Jurkat, Clone E6-1 (cell line): ENCODE measurements around the gene GIGYF1.

ENCODE experiments used
- DNase-seq: peaks from one replicate; pipeline ENCODE4 v3.0.0-alpha.2; 2011; ENCODE audit warnings: low read depth, low spot score
- H3K4me3 ChIP-seq: 2 replicates; pipeline ENCODE4 v1.5.1; 2011; ENCODE audit warnings: mild to moderate bottlenecking, low read length, control low read depth, moderate library complexity

The GIGYF1 gene

DNA sequence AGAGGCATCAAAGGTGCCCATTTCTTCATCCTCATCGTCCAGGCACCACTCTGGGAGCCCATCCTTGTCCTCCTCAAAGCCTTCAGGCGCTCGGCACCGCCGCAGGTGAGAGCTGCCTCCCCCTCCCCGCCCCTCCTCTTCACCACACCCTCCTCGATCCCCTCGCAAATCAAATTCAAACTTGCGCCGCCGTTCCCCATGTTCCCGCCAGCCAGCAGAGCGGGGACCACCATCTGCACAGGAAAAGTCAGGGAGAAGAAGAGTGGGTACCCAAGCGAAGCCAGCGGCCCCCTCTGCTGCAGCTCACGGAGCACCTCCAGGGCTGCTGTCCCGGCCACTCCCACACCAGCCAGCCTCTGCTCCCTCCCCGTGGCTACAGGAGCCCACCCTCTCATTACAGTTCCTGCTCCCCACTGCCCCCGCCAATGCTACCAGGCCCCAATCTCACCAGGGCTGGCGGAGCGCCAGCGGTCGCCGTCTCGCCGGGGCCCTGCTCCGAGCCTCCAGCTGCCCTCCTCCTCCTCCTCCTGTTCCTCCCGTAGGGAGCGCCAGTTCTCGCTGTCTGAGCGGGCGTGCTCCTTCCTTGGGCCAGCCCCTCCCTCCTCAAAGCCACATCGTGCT, 7.7 kb downstream of the GIGYF1 start:
- H3K4me3 ChIP-seq = no peak overlapping the region
- no peak for DNase-seq

DNA sequence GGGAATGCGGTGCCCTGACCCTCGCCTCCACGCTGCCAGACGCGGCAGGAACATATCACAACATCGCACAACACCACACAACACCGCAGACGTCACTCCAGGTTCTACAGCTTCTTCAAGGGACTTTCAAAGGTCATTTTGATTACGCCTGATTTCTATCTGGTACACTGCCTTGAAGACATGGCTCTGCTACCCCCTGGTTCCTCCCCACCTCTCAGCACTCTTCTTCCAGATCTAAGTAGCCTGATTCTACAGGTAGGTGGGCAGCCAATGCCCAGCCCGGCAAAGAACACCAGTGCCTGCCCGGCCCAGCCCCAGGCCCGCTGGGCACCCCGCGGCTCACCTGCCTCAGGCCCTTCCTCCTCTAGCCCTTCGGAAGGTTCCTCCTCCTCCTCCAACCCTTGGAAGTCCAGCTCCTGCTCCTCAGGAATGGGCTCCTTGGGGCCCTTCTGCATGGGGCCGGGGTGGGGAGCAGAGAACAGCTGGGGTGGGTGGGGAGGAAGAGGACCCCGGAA, 8.4 kb downstream of the GIGYF1 start:
- no peak for DNase-seq
- no peak overlapping the region for H3K4me3 ChIP-seq

DNA sequence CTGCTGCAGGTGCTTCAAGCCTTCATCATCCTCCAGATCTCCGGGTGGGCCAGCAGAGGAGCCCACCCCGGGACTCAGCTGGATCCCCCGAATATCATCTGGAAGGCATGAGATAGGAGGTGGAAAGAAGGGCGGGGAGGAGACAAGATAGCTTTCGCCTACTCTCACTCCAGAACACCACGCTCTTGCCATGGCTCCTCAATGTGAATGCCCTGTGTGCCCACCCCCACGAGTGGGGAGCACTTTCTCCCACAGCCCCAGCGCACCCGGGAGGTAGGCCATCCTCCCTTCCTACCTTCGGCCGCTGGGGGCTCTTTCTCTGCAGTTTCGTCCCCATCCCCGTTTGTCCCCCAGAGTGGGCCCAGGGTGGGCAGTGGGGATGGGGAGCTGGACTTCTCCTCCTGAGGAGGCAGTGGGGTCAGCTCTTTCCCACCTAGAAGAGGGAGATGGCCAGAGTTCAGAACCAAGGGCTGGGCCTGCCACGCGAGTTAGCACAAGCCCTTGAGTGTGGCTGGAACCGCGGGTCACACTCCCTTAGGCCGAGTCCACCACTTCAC, 8.9 kb downstream of the GIGYF1 start:
- DNase-seq = no peak
- H3K4me3 ChIP-seq = no peak overlapping the region

DNA sequence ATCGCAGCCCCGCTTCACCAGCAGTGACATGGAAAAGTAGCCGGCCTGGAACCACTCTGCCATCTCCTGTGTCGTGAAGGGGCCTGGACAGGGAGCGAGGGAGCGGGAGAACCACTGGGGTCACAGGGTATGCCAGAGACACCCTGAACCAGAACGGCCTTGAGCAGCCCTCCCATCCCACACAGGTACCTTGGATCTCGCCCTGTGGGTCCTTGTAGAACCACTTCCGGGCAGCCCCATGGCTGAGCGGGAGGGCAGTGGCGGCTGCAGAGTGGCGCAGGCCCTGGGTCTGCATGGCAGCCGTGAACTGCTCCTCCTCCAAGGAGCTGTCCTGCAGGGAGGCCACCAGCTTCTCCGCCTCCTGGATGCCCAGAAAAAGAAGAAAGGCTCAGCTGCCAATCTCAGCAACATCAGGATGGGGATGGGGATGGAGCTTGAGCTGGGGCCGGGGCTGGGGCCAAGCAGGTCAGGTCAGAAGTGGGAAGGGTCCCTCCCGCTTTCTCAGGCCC, 9.5 kb downstream of the GIGYF1 start:
- DNase-seq = no peak
- H3K4me3 ChIP-seq = no peak overlapping the region

DNA sequence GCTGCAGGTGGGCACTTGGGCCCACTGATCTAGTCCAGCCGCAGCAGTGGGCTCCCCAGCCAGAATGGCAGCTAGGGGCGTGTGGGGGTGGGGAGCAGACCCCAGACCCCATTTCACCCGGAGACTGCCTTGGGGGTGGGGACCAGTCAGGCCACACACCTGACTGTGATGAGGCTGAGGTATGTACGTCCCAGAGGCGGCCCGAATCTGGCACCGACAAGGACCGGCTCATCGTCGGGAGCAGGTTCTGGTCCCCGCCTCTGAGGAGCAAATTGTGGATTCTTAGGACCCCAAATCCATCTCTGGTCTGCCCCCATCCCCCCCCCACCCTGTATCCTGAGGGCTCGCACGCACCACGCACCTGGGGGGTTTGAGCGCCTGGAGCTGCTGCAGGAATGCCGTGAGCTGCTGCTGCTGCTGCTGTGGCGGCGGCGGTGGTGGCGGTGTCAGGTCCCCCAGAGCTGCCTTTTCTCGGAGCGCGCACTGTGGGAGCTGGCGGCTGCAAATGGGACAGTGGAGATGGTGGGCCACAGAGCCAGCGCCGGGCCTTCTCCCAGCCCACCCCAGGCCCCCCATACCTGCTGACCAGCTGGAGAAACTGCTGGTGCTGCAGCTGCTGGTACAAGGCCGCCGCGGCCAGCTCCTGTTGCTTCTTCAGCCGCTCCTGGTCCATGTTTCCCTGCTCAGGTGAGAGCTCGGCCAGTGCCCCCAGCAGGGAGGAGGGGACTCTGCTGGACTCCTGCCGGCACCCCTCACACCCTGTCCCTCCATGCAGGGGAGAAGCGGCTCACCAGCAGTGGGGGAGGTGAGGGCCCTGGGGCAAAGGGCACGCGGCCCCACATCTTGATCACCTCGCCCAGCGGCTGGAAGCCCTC, 10.2 kb downstream of the GIGYF1 start:
- no peak overlapping the region for H3K4me3 ChIP-seq
- no peak for DNase-seq

DNA sequence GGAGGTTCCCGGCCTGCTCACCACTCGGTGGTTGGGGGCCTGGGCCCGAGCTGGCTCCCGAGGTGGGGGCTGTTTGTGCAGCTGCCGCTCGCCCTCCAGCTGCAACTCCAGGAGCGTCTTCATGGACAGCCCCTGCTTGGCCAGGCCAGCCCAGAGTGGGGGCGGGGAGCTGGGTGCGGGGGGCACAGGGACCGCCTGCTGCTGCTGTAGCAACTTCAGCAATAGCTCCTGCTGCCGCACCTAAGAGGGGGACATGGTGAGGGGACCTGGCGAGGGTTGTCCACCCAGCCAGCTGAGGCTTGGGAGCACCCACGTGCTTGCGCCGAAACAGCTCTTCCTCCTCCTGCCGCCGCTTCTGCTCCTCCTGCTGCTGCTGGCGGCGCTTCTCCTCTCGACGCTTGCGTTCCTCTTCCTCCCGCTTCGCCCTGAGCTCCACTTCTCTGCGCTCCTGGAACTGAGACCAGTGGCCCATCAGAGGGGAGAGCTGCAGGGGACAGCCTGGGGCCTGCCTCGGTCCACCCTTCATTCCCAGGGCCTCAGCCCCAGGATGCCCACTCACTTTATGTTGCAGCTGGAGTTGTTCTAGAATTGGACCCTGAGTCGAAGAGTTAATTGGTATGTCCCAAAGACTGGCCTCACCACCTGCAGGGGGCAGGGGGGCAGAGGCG, 10.9 kb downstream of the GIGYF1 start:
- DNase-seq = no peak
- H3K4me3 ChIP-seq = no peak overlapping the region

DNA sequence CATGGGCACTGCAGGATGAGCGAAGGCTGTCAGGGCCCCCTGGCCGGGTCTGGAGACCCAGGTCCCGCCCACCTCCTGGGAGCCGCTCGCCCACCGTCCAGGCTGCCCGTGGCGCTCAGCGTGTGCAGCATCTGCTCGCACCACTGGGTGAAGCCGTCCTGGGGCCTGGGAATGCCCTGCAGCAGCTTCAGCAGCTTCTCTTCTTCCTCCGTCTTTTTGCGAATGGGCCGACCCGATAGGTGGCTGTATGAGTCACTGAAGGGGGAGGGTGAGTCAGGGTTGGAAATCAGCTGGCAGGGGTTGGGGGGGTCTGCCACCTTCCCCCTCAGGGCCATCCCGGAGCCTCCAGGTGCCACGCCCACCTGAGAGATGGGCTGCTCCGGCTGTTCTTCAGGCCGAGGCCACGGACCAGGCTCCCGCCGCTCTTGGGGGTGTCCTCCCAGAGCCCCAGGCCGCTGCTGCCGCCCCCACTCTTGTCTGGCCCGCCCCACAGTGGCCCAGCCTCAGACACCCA, 11.8 kb downstream of the GIGYF1 start:
- no peak for DNase-seq
- no peak overlapping the region for H3K4me3 ChIP-seq

DNA sequence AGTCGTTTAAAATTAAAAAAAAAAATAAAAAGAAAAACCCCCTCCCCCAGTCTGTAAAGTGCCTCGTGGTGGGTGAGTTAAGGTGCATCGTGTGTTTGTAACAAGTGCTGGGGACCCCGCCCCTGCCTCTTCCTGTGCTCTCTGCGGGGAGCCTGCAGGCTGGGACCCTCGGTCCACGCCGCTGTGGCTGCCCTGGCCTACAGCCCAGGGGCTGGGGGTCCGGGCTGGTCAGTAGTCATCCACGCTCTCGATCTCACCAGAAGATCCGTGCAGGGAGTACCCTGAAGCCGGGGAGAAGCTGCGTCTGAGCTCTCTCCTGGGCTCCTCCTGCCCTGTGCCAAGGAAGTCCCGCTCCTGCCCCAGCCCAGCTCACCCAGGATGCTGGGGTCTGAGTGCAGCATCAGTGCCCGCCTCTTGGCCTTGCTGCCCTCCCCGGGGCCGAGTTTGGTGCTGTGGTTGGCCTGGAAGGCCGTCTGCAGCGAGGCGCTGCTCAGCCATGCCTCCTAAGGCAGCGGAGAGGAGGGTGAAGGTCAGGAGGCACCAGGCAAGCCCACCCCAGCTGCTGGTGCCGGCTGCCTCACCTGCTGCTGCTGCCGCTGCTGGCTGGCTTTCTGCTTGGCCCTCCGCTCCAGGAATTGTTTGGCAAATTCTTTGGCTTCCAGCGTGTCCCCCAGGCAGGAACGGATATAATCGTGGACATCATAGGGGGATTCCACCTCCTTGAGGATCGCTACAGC, 12.4 kb downstream of the GIGYF1 start:
- DNase-seq = no peak

DNA sequence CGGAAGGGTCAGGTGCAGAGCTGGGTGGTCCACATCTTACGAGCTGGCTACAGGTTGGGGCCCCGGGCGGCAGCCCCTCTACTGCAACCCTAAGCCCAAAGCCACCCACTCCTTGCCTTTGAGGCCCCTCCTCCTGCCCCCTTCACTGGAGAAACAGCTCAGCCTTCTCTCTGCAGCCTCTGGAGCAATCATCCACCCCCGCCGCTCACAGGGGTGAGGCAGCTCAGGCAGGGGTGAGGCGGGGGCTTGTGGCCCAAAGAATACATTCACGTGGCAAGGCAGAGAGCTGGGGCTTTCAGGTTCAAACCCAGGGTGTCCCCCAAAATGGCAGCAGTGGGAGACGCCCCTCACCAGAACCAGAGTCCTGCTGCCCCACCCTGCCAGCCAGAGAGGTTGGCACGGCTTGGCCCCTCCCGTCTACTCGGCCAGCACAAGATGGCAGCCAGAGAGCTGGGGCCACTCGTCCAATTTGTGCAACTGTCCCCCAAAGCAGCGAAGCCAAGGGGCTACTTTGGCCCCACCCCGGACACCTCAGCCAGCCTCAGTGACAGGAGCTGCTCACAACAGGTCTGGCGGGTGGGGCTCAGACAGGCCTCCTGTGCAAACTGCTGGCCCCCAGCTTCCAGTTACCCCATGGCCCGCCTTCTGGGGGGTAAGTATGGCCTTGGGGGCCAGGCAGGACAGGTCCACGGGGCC, 13.3 kb downstream of the GIGYF1 start:
- no peak for DNase-seq
- H3K4me3 ChIP-seq = no peak overlapping the region

More for the DNA sequence above, 12.4 kb downstream of the GIGYF1 start:
- no peak overlapping the region for H3K4me3 ChIP-seq

DNA sequence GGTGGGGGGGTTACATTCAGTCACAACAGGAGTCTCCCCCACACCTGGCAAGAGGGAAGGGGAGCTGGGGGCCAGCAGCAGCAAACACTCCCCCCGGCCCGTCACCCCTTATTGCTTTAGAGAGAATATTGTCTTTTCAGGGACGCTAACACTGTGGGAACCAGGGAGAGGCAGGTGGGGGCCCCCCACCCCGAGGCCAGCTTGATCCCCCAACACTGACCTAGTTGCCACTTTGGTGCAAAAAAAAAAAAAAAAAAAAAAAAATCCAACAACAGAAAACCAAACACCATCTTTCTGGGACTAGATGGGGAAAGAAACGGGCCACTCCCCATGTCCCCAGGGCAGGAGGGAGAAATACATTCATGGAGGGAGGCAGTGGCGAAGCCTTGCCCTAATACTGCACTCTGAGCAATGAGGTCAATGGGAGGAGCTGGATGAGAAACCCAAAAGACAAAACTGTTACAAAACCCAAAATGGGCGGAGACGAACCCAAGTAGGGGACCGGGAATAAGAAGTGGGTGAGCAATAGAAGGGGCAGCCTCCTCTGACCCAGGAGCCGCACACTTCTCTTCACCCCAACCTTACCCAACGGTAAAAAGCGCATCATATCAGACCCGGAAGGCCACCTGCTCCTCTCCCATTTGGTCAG, 14.0 kb downstream of the GIGYF1 start:
- no peak overlapping the region for H3K4me3 ChIP-seq
- no peak for DNase-seq

DNA sequence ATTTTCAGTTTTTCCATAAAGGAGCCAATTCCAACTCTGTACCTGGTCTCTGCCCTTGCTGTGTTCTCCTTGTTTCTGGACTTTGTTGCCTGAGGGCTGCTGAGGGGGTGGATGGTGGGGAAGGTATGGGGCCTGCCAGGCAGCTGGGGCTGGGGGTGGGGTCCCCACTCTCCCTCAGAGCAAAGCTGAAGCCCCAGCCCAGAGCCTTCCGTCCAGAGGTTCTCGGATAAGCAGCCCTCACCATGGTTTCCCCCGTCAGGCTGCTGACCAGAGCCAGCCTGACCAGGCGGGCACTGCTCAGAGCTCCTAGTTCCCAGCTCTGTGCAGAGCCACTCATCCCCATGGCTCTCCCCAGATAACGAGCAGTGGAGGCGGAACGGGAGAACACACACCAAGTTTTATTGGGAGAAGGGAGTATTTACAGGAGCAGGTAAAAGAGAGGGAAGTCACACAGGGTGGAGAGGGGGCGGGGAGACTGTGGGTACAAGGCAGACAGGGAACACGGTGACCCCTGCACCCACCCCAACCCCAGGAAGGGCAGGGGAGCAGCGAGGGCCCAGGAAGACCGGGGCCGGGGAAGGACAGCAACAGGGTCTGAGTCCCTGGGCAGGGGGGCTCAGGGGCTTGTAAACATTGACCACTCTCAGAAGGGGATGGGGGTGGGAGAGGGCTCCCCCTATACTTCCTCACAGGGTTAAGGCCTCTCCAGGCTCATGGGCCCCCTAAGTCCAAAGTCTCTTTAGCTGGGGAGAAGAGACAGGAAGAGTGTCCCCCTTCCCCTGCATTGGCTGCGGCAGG, 14.7 kb downstream of the GIGYF1 start:
- DNase-seq = no peak
- no peak overlapping the region for H3K4me3 ChIP-seq

DNA sequence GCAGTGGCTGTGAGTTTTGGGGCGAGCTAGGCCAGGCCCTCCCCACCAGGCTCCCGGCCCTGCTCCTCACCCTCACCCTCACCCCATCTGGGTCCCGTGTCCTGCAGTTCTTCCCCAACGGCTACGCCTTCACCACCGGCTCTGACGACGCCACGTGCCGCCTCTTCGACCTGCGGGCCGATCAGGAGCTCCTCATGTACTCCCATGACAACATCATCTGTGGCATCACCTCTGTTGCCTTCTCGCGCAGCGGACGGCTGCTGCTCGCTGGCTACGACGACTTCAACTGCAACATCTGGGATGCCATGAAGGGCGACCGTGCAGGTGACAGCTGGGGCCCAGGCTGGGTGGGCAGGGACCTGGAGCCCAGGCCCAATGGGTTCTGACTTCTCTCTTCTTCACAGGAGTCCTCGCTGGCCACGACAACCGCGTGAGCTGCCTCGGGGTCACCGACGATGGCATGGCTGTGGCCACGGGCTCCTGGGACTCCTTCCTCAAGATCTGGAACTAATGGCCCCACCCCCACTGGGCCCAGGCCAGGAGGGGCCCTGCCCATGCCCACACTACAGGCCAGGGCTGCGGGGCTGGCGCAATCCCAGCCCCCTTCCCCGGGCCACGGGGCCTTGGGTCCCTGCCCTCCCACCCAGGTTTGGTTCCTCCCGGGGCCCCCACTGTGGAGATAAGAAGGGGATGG, 15.6 kb downstream of the GIGYF1 start:
- no peak for DNase-seq
- no peak overlapping the region for H3K4me3 ChIP-seq

DNA sequence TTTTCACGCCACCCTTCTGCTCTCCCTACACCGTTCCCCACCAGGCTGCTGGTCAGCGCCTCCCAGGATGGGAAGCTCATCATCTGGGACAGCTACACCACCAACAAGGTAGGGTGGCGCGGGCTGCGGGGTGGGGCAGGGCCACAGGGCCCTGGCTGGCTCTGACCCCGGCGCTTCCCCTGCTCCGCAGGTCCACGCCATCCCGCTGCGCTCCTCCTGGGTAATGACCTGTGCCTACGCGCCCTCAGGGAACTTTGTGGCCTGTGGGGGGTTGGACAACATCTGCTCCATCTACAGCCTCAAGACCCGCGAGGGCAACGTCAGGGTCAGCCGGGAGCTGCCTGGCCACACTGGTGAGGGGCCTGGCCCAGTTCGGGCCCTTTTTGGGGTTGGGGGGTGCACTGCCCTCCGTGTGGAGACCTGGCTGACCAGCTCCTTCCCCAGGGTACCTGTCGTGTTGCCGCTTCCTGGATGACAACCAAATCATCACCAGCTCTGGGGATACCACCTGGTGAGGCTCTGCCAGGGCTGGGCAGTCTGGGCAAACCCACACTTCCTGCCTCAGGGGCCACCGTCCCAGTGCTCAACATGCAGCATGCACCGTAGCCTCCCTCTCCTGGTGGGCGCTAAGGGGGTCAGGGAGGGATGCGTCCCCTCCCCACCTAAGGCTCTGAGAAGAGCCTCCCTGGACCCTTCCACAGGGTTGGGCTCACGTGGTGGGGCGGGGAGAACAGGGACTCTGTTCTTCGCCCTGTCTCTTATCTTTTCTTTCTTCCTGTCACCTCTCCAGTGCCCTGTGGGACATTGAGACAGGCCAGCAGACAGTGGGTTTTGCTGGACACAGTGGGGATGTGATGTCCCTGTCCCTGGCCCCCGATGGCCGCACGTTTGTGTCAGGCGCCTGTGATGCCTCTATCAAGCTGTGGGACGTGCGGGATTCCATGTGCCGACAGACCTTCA, 16.5 kb downstream of the GIGYF1 start:
- no peak overlapping the region for H3K4me3 ChIP-seq
- no peak for DNase-seq

DNA sequence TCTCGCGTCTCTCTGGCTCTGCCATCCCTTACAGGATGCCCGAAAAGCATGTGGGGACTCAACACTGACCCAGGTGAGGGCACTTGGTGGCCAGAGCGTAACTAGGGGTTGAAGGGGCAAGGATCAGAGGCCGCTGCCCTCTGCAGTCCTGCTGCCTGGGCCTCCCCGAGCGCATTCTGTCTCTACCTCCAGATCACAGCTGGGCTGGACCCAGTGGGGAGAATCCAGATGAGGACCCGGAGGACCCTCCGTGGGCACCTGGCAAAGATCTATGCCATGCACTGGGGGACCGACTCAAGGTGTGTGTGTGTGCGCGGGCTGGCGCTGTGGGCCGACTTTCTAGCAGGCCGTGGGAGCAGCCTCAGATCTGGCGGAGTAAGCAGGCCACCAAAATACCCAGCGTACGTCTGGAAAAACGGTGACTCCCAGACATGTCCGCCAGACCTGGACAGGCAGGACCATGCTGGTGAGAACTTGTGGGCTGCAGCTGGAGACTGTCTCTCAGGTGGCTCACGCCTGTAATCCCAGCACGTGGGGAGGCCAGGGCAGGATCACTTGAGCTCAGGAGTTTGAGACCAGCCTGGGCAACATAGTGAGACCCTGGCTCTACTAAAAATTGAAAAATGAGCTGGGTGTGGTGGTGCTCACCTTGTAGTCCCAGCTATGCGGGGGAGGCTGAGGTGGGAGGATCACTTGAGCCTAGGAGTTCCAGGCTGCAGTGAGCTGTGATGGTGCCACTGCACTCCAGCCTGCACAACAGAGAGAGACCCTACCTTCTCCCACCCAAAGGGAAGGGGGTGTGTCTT, 17.3 kb downstream of the GIGYF1 start:
- no peak for DNase-seq
- no peak overlapping the region for H3K4me3 ChIP-seq
